ENCODE measurements around the gene KRT3. TPM values are rescaled to one million over a fixed set of nuclear protein-coding genes. Genes with fewer than 3 reads are reported as not detected.

The KRT3 gene
- total and polyA plus RNA-seq, 10 of the 15 experiments (the other 5 are each of a cell fraction or from before 2014, with no cell fraction given) = not detected

DNA sequence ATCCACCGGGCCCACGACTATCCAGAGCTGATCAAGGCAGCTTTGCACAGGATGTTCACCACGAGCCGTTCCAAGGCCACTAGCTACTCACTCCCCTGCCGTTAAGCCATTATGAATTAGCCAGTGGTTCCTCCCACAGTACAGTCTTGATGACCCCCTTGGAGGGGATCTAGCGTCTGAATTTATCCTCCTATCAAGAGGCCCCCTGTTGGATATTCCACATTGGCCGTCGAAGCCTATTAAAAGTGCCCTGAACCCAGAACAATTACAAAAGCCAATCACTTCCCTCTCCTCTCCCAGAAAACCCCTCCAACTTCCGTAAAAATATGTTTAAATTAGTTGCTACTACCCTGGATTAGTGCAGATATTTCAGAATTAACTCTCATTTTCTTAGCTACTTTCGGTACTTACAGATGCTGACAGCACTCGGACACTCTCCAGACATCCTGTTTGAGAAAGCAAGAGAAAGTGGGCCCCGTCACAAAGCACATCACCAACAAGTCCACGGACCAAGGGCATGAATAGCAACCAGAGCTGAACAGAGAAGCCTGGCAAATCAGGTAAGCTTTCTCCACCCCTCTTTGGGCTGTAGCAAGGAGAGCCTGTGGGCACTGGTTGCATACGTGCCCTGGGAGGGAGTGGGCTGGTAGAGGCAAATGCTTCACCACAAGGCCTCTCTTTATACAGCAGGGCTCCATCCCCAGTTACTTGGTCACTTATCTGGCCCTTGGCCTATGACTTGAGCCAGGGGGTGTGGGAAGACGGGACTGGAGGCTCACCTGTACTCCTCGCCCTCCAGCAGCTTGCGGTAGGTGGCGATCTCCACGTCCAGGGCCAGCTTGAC is 5.3 kb downstream of the KRT3 start:
- H3K9ac ChIP-seq (ENCODE audit: control insufficient read depth, insufficient read depth, low read length) = no peak overlapping the region
- POLR2A ChIA-PET = no interaction called here
- intact Hi-C loops (cut with micrococcal nuclease; ENCODE audit: unreplicated experiment) (no loop called here), in situ Hi-C loops (cut with MboI) (no loop called here)
- no peak for ATAC-seq
- no peaks in the 10 kb centered on the region for H3K79me2 ChIP-seq (ENCODE audit: control insufficient read depth, insufficient read depth, low read length)
- RAD21 ChIA-PET (ENCODE audit: unreplicated experiment) = no interaction called here
- SMC1A ChIA-PET (ENCODE audit: uncharacterized antibody, unreplicated experiment) = no interaction called here
- no peak for TF ChIP-seq WRNIP1 (IDR thresholded peaks at IDR 0.05; ENCODE audit: borderline replicate concordance, low read depth, low read length)
- TF ChIP-seq EGR1 (IDR thresholded peaks at IDR 0.05; ENCODE audit: borderline replicate concordance in 1 of 2, low read depth in 2 of 2, low read length in 2 of 2) = no peak
- TF ChIP-seq, protein P1, sequence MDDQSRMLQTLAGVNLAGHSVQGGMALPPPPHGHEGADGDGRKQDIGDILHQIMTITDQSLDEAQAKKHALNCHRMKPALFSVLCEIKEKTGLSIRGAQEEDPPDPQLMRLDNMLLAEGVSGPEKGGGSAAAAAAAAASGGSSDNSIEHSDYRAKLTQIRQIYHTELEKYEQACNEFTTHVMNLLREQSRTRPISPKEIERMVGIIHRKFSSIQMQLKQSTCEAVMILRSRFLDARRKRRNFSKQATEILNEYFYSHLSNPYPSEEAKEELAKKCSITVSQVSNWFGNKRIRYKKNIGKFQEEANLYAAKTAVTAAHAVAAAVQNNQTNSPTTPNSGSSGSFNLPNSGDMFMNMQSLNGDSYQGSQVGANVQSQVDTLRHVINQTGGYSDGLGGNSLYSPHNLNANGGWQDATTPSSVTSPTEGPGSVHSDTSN (IDR thresholded peaks at IDR 0.05; ENCODE audit: insufficient replicate concordance, low read depth, low read length) = no peak
- TF ChIP-seq, protein P2, sequence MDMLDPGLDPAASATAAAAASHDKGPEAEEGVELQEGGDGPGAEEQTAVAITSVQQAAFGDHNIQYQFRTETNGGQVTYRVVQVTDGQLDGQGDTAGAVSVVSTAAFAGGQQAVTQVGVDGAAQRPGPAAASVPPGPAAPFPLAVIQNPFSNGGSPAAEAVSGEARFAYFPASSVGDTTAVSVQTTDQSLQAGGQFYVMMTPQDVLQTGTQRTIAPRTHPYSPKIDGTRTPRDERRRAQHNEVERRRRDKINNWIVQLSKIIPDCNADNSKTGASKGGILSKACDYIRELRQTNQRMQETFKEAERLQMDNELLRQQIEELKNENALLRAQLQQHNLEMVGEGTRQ (IDR thresholded peaks at IDR 0.05; ENCODE audit: borderline replicate concordance, low read depth, low read length) = no peak
- no peak for TF ChIP-seq ZNF24 (IDR thresholded peaks at IDR 0.05)
- no peak for TF ChIP-seq RB1 (IDR thresholded peaks at IDR 0.05; ENCODE audit: borderline replicate concordance)
- TF ChIP-seq TCF7 (IDR thresholded peaks at IDR 0.05; ENCODE audit: borderline replicate concordance) = no peak
- no peak for TF ChIP-seq IKZF1 (conservative IDR thresholded peaks at IDR 0.05)
- TF ChIP-seq MEF2B (IDR thresholded peaks at IDR 0.05; ENCODE audit: partially characterized antibody, poor library complexity, severe bottlenecking) = no peak
- no peak for TF ChIP-seq PAX8 (IDR thresholded peaks at IDR 0.05)
- H4K20me1 ChIP-seq (ENCODE audit: control insufficient read depth, insufficient read depth) = no peaks in the 10 kb centered on the region
- BruUV-seq (replicated peaks) = no TSS peak
- no peaks in the 10 kb centered on the region for H3K4me1 ChIP-seq (ENCODE audit: control insufficient read depth, insufficient read depth, low read length)
- no peak overlapping the region for H2AFZ ChIP-seq (ENCODE audit: control insufficient read depth, low read depth, low read length)
- no peak for FAIRE-seq
- H3K36me3 ChIP-seq (ENCODE audit: control insufficient read depth in 2 of 2, insufficient read depth in 2 of 2, low read length in 1 of 2) = no peaks in the 10 kb centered on the region
- WGBS (ENCODE audit: insufficient coverage, insufficient replicate concordance, low lambda C conversion rate, missing lambda C conversion rate) = 27% methylated on average over 19 of the region's 19 CpGs
- CTCF ChIA-PET = interaction anchor here (0.6 kb wide), 1 partner anchor 76 kb away, joined by 3 read pairs; no protein-coding TSS in a partner anchor
- no peaks in the 10 kb centered on the region for H3K9me3 ChIP-seq (replicated peaks; ENCODE audit: control insufficient read depth, insufficient read depth, low read length)
- peaks cover 0 to 6% of the 10 kb centered on the region in 2 experiments; a peak in 3 of 4 replicates for H3K27me3 ChIP-seq (replicated peaks in 1 of 2; ENCODE audit: control insufficient read depth in 2 of 2, insufficient read depth in 2 of 2, low read length in 1 of 2)
- DNase-seq (ENCODE audit: low read depth, low spot score) = no peak
- H3K4me2 ChIP-seq (ENCODE audit: control insufficient read depth, insufficient read depth) = no peak overlapping the region
- H3K27ac ChIP-seq (ENCODE audit: control insufficient read depth, insufficient read depth) = no peak overlapping the region
- H3K4me3 ChIP-seq = no peak overlapping the region

Measured in GM12878 (cell line).